WI38 (cell line): ENCODE data around the gene CENATAC.
"Not testable (repeated sequence)": the region's sequence is repeated elsewhere in the genome, so short reads cannot be mapped to it uniquely, and the experiment has no call there.

Experiments
- H3K4me3 ChIP-seq: 2 replicates; pipeline ENCODE4 v1.5.1; 2011; ENCODE audit warnings: low read depth, mild to moderate bottlenecking, control low read depth, low read length
- TF ChIP-seq, protein P1 (sequence below): IDR thresholded peaks from 2 replicates; pipeline ENCODE4 v1.5.1; 2012; ENCODE audit warnings: low read depth, mild to moderate bottlenecking, control low read depth, low read length

Gene CENATAC

DNA sequence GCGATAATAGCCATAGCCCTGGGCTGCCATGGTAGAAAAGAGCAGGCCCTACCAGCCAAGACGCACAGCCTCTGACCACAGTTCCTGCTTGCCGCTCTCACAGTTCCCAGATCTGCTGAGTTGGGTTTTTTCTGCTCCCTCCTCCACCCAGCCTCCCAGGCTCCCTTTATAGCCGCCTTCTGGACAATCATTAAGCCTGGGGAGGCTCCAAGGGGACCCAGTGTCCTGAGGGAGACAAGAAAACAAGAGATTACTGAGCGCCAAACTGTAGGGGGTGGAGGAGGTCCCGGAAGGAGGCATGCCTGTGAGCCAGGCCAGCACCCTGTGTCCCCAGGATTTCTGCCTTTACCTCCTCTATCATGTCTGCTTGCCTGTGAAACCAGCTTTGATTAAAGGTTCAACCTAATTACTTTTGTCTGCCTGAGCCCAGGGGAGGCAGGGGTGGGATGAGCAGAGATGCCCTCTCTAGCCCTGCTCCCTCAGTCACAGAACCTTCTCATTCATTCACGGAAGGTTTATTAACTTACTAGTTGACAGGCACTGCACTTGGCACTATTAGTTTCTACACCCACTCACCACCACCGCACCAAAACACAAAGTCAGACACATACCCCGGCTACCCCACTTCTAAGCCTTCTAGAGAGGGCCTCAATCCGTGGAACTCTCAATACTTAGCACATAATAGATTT, 31.5 kb downstream of the CENATAC start:
- peak overlapping the region; percentile 67; the same call in 1 of the 2 replicates for H3K4me3 ChIP-seq
- TF ChIP-seq, protein P1, sequence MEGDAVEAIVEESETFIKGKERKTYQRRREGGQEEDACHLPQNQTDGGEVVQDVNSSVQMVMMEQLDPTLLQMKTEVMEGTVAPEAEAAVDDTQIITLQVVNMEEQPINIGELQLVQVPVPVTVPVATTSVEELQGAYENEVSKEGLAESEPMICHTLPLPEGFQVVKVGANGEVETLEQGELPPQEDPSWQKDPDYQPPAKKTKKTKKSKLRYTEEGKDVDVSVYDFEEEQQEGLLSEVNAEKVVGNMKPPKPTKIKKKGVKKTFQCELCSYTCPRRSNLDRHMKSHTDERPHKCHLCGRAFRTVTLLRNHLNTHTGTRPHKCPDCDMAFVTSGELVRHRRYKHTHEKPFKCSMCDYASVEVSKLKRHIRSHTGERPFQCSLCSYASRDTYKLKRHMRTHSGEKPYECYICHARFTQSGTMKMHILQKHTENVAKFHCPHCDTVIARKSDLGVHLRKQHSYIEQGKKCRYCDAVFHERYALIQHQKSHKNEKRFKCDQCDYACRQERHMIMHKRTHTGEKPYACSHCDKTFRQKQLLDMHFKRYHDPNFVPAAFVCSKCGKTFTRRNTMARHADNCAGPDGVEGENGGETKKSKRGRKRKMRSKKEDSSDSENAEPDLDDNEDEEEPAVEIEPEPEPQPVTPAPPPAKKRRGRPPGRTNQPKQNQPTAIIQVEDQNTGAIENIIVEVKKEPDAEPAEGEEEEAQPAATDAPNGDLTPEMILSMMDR, result no peak

DNA sequence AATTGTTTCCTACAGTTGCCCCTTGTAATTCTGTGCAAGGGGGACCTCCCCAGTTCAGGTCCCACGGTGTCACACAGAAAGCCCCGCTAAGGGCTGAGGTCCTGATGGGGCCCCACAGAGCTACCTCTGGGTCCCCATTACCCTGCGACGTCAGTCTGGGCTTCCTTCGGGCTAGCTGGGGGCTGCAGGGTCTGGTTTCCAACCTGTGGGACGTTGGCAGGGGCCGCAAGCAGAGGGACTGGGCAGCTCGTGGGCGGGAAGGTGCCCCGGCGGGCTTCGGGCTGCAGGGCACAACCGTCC, 32.0 kb downstream of the CENATAC start:
- peak overlapping the region; percentile 67 for H3K4me3 ChIP-seq
- TF ChIP-seq, protein P1, result no peak

DNA sequence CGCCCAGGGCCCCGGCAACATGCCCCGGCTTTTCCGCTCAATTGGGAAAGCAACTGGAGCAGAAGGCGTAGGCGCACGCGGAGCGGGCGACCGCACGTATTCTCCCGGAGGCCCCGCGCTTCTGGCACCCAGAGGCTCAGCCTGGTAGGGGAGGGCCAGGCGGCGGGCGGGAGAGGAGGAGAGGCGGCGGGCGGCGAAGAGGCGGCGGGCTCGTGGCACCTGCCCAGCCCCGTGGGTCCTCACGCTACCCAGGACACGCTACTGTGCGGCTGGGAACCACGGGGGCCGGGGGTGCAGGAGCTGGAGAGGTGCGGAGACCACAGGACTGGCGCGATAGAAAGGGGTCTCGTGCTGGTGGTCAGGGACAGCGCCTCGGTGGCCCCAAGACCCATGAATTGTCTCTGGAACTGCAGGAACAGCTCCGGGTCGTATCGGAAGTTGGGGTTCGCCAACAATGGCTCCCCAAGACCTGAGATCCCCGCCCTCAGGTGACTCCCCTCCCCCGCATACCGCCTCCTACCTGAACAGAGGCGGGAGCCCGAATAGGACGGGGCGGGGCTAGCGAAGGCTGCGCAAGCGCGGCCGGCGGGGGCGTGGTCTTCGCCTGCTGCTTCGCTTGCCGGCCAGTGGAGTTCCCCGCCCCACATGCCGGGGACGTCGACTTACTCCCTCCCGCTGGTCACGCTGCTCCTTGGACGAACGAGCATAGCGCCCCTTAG, 32.5 kb downstream of the CENATAC start, which contains the start of gene SLC37A4:
Gene SLC37A4, minus strand, starts transcription at position 549 of the 719 bp plus-strand sequence.
- TF ChIP-seq, protein P1, result peak; percentile 84
- H3K4me3 ChIP-seq, result peak within 1 kb of the TSS; percentile 67

DNA sequence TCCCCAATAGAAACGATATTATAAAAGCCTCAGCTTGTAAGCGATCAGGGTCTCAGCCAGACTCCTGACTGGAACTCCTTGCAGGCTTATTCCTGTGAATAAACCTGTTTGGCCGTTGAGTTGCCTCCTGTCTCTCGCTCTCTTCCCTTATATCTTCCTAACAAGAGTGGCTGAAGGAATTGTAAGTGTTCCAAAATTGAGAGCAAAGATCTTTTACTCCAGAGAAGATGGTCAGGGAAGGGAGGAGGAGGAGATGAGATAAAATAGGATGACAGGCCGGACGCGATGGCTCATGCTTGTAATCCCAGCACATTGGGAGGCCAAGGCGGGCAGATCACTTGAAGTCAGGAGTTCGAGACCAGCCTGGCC, 34.0 kb downstream of the CENATAC start:
- TF ChIP-seq, protein P1, result no peak
- no peak overlapping the region for H3K4me3 ChIP-seq

DNA sequence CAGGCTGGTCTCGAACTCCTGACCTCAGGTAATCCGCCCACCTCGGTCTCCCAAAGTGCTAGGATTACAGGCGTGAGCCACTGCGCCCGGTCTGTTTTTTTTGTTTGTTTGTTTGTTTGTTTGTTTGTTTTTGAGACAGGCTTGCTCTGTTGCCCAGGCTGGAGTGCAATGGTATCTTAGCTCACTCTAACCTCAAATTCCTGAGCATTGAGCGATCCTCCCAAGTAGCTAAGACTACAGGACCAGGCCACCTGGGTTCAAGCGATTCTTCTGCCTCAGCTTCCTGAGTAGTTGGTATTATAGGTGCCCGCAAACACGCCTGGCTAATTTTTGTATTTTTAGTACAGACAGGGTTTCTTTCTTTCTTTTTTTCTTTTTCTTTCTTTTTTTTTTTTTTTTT, 35.5 kb downstream of the CENATAC start:
- H3K4me3 ChIP-seq, result not testable (repeated sequence)

DNA sequence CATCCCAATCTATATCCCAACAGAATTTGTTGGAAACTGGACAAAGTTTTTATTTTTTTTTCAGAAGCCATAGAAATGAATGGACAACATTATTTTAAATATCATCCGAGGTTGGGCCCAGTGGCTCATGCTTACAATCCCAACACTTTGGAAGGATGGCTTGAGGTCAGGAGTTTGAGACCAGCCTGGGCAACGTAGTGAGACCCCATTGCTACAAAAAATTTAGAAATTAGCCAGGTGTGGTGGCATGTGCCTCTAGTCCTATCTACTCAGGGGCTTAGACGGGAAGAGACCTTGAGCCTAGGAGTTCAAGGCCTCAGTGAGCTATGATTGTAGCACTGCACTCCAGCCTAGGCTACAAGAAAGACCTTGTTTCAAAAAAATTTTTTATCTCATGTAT, 36.9 kb downstream of the CENATAC start:
- TF ChIP-seq, protein P1, result no peak
- no peak overlapping the region for H3K4me3 ChIP-seq

DNA sequence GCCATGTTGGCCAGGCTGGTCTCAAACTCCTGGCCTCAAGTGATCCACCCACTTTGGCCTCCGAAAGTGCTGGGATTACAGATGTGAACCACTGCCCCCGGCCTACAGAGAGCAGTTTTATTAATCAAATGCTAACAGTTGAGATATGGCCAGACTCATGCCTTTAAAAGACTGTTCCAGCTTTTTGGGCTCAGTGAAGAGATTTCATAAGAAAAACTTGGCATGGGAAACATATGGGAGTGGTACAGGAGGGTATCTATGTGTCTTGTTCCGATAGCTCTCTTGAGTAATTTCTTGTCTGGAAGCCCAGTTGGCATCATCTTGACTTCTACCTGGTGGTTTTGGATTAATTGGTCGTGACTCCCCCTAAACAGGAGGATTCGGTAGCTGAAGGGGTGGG, 40.9 kb downstream of the CENATAC start:
- H3K4me3 ChIP-seq, result no peak overlapping the region
- TF ChIP-seq, protein P1, result no peak

DNA sequence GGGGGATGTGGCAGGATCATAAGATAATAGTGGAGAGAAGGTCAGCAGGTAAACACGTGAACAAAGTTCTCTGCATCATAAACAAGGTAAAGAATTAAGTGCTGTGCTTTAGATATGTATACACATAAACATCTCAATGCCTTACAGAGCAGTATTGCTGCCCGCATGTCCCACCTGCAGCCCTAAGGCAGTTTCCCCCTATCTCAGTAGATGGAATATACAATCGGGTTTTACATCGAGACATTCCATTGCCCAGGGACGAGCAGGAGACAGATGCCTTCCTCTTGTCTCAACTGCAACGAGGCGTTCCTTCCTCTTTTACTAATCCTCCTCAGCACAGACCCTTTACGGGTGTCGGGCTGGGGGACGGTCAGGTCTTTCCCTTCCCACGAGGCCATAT, 41.5 kb downstream of the CENATAC start:
- H3K4me3 ChIP-seq, result not testable (repeated sequence)
